ENCODE data around the gene PIK3R5. TPM values are rescaled to one million over a fixed set of nuclear protein-coding genes. Genes with fewer than 3 reads are reported as not detected.

PIK3R5 gene
- total RNA-seq, 2 experiments from 2014 or later = 46.7 to 50.4 TPM

- Mint-ChIP-seq H3K4me3 (no peak overlapping the region), H3K27ac (peak overlapping the region; percentile 80), H3K27me3 (no peaks in the 10 kb centered on the region), H3K9me3 (peaks cover 19% of the 10 kb centered on the region), H3K4me1 (ENCODE audit: low read depth) (peaks cover 86% of the 10 kb centered on the region), H3K36me3 (ENCODE audit: low read depth) (peaks cover 69% of the 10 kb centered on the region)
- intact Hi-C loops (cut with micrococcal nuclease) = no loop called here
- no peak for ATAC-seq
- ChIA-PET CTCF (interaction anchor here (1.4 to 4.7 kb wide), 3 partner anchors 11 to 52 kb away, joined by 3 to 19 read pairs (median 12); no protein-coding TSS in a partner anchor), POLR2A (interaction anchor here (2.0 to 20.0 kb wide), 3 partner anchors 3 to 47 kb away, joined by 10 to 333 read pairs (median 333); partner anchors contain the start of gene PIK3R5)
- TF ChIP-seq, protein P1, sequence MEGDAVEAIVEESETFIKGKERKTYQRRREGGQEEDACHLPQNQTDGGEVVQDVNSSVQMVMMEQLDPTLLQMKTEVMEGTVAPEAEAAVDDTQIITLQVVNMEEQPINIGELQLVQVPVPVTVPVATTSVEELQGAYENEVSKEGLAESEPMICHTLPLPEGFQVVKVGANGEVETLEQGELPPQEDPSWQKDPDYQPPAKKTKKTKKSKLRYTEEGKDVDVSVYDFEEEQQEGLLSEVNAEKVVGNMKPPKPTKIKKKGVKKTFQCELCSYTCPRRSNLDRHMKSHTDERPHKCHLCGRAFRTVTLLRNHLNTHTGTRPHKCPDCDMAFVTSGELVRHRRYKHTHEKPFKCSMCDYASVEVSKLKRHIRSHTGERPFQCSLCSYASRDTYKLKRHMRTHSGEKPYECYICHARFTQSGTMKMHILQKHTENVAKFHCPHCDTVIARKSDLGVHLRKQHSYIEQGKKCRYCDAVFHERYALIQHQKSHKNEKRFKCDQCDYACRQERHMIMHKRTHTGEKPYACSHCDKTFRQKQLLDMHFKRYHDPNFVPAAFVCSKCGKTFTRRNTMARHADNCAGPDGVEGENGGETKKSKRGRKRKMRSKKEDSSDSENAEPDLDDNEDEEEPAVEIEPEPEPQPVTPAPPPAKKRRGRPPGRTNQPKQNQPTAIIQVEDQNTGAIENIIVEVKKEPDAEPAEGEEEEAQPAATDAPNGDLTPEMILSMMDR (IDR thresholded peaks at IDR 0.05) = no peak
- peak; percentile 59 for DNase-seq
Observed at GRCh38 chr17:8946476-8946875, 19.0 kb downstream of the PIK3R5 start.

DNA sequence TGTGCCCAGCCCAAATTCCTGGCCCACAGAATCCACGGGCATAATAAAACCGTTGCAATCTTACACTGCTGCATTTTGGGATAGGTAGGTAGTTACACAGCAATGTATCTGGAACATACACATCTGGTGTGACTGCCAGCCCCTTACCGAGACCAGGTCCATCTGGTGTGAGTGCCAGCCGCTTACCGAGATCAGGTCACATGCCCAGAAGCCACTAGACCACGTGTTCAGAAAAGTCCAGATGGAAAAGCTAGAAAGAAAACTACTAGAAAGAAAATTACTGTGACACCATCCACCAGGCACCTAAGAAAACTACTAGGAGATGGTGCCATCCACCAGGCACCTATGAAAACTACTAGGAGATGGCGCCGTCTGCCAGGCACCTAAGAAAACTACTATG is 19.4 kb downstream of the PIK3R5 start:
- H3K36me3 Mint-ChIP-seq (ENCODE audit: low read depth) = peaks cover 66% of the 10 kb centered on the region
- peaks cover 16% of the 10 kb centered on the region for H3K9me3 Mint-ChIP-seq
- intact Hi-C loops (cut with micrococcal nuclease) = no loop called here
- H3K27me3 Mint-ChIP-seq = no peaks in the 10 kb centered on the region
- H3K4me1 Mint-ChIP-seq (ENCODE audit: low read depth) = peaks cover 86% of the 10 kb centered on the region
- peak; percentile 1 for DNase-seq
- peak overlapping the region; percentile 80 for H3K27ac Mint-ChIP-seq
- TF ChIP-seq, protein P1 (IDR thresholded peaks at IDR 0.05) = no peak
- CTCF ChIA-PET = interaction anchor here (1.3 to 4.7 kb wide), 3 partner anchors 51 to 161 kb away, joined by 4 to 19 read pairs (median 12); no protein-coding TSS in a partner anchor
- POLR2A ChIA-PET = interaction anchor here (0.8 to 18.5 kb wide), 3 partner anchors 10 to 78 kb away, joined by 4 to 333 read pairs (median 10); partner anchors contain the start of genes PIK3R5 and PIK3R6
- H3K4me3 Mint-ChIP-seq = no peak overlapping the region
- ATAC-seq = no peak

DNA sequence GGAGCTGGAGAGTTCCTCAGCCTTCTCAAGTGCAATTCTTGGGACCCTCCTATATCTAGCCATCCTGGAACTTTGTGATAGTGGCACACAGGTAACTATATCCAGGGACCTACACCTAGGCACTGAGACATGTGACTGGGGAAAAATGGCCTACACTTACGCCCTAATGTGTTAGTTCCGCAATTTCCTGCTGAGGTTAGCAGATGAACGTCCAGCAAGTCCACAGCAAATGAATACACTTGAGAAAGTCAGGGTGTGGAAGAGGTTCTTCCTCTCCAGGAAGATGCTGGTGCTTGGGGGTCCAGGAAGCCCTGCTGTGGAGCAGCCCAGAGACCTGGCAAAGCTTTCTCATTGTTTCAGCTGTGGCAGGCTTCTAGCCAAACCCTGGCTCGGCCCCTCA is 20.8 kb downstream of the PIK3R5 start:
- Mint-ChIP-seq H3K4me1 (ENCODE audit: low read depth) (peaks cover 86% of the 10 kb centered on the region), H3K36me3 (ENCODE audit: low read depth) (peaks cover 58% of the 10 kb centered on the region), H3K9me3 (peaks cover 8% of the 10 kb centered on the region), H3K27me3 (no peaks in the 10 kb centered on the region), H3K27ac (peak overlapping the region; percentile 80), H3K4me3 (no peak overlapping the region)
- ChIA-PET CTCF (interaction anchor here (1.1 to 7.2 kb wide), 4 partner anchors 8 to 53 kb away, joined by 3 to 40 read pairs (median 16); no protein-coding TSS in a partner anchor), POLR2A (interaction anchor here (0.6 to 18.5 kb wide), 3 partner anchors 12 to 86 kb away, joined by 3 to 333 read pairs (median 3); partner anchors contain the start of gene PIK3R5)
- intact Hi-C loops (cut with micrococcal nuclease) = no loop called here
- no peak for ATAC-seq
- DNase-seq = no peak
- TF ChIP-seq, protein P1 (IDR thresholded peaks at IDR 0.05) = no peak

DNA sequence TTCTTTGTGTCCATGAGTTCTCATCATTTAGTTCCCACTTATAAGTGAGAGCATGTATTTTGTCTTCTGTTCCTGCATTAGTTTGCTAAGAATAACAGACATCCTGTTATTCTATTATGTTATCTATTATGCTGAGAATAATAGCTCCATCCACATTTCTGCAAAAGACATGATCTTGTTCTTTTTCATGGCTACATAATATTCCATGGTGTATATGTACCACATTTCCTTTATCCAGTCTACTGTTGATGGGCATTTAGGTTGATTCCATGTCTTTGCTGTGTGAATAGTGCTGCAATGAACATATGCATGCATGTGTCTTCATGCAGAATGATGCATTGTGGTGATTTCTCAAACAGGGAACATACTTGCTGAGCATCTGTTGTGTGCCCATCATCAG is 21.4 kb downstream of the PIK3R5 start:
- Mint-ChIP-seq H3K4me3 (no peak overlapping the region), H3K27ac (no peak overlapping the region), H3K4me1 (ENCODE audit: low read depth) (peaks cover 87% of the 10 kb centered on the region), H3K27me3 (no peaks in the 10 kb centered on the region), H3K36me3 (ENCODE audit: low read depth) (peaks cover 56% of the 10 kb centered on the region), H3K9me3 (peaks cover 8% of the 10 kb centered on the region)
- DNase-seq (no peak), ATAC-seq (no peak)
- TF ChIP-seq, protein P1 (IDR thresholded peaks at IDR 0.05) = no peak
- ChIA-PET CTCF (interaction anchor here (4.7 to 7.2 kb wide), 2 partner anchors 8 to 54 kb away, joined by 12 to 40 read pairs; no protein-coding TSS in a partner anchor), POLR2A (interaction anchor here (0.6 to 18.5 kb wide), 3 partner anchors 12 to 86 kb away, joined by 3 to 333 read pairs (median 3); partner anchors contain the start of gene PIK3R5)
- intact Hi-C loops (cut with micrococcal nuclease) = no loop called here
